HG03432 (cell line): ENCODE measurements around the gene ADRM1.

Experiments
- ATAC-seq: cut with Tn5 transposase; IDR thresholded peaks from one replicate; pipeline ENCODE4 v1.9.1; 2021; ENCODE audit warnings: mild to moderate bottlenecking, moderate library complexity; ENCODE audit not compliant: unreplicated experiment

The ADRM1 gene

DNA sequence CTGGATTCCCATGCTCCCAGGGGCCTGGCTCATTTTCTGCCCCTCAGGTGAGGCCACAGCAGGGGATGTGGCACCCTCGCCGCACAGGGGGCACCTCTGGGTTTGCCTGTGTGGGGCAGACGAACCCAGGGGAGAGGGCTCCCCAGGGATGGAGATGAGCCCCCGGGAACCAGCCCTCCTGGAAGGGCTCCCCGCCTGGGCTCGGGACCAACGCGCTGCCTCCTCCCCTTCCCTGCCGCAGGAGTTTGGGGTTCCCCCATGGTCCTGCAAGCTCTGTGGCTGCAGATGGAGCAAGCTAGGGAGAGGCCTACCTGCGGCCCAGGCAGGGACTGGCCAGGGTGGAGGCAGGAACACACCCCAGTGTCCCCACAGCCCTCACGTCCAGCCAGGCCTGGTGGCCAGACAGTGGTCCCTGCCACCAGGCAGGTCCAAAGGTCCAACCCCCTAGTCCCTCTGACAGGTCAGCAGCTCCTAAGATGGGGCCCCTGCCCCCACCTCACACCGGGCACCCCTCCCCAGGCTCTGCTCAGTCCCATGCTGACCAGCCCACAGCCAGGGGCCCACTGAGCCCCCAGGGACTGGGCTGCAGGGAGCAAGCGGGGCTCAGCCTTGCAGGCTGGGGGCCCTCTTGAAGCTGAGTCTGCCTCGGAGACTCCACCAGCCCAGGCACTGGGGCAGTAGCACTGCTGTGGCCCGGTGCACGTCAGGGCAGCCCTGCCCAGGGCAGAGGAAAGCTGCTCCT is 50.7 kb downstream of the ADRM1 start:
- ATAC-seq = no peak

DNA sequence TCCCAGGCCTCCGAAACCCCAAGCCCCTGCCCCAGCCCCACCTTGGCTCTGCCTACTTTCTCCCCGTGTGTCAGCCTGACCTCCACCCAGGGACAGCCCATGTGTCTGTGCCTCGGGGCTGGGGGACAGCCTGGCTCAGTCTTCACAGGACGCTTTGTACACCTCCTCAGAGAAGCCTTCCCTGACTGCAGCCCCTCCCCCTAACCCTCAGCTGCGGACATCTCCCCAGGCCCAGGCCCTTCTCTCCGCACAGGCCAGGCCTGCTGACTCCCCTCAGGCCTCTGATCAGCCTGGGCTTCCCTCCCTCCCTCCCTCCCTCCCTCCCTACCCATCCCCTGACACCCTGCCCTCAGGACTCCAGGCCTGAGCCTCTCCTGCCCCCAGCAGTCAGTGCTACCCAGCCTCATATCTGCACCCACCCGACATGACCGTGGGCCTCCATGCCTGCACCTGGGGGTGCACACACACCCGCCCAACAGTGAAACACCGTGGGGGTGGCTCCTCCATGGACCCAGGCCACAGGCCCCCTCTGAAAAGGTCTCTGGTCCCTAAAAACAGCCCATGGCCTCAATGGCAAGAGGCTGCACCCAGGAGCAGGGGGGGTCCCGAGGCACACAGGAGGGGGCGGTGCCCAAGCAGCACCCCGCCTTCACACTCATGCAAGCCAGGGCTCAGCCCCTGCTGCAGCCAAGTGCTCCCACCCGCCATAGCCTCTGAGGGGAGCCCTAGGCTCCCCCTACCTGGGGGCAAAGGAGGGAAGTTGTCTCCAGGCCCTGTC is 51.4 kb downstream of the ADRM1 start:
- ATAC-seq = no peak

- no peak for ATAC-seq
Measured at GRCh38 chr20:62354811-62355341, 52.1 kb downstream of the ADRM1 start.

DNA sequence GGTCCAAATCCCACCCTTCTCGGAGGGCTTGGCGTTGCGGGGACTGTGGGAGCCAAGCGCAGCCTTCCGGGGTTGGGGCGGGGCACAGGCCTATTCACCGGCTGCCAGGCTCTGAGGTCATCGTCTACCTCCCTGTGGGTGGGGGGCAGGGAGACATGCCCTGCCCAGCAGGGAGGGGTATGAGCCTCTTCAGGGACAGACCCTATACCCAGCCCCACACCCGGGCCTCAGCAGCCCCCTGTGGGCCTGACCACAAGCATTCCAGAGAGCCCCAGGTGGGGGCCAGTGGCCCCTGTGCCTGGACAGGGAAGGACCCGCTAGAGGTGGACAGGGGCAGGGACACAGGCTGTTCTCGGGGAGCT is 52.7 kb downstream of the ADRM1 start:
- ATAC-seq = no peak

DNA sequence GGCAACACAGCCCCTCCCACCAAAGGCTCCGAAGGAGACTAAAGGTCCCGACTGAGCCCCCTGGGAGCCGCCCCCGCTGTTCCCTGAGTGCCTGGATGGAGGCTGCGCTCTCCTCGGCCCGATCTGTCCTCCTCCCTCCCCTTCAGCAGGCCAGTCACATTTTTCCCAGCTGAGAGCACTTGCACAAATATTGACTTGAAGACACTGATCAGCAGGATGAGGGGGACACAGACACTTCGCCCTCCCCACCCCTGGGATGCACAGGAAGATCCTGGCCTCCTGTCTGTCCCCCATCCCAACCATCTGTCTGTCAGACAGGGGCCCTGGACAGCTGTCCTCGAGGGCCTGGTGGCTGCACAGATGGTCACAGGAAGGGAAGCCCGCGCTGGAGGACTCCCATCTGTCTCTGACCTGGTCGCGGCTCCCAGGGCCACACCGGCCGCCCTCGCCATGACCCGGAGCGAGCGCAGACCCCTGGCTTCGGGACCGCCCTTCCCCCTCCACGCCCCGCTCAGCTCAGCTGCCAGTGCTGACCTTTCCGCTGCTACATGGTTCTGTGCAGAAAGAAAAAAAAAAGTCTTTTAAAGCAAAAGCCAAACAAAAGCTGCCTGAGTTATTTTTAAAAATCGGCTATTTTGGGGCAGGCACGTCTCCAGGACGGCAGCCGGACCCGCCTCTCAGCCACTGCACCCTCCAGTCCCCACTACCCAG is 53.2 kb downstream of the ADRM1 start:
- ATAC-seq = no peak

DNA sequence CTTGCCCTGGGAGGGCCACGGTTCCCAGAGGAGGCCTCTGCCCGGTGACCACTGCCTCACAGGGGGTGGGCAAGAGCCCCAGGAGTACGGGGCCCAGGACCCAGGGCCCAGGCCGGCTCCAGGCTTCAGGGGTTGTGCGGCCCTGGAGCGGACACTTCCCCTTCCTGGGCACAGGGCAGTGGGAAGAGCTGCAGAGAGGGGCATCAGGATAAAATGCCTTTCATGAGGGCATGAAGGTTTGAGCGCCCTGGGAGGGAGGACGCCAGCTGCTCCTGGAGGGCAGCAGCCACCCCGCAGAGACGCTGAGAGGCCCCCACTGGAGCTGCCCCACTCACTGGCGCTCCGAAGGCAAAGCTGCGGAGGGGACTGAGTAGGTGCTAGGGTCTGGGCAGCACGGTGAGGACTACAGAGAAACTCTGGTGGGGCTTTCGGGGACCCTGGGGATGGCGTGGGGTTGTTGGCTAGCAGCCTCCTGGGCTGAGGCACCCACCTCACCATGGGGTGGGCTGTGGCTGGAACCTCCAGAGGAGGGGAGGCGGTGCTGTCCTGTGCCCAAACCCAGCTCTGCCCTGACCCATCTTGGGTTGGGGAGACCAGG is 53.9 kb downstream of the ADRM1 start:
- no peak for ATAC-seq

DNA sequence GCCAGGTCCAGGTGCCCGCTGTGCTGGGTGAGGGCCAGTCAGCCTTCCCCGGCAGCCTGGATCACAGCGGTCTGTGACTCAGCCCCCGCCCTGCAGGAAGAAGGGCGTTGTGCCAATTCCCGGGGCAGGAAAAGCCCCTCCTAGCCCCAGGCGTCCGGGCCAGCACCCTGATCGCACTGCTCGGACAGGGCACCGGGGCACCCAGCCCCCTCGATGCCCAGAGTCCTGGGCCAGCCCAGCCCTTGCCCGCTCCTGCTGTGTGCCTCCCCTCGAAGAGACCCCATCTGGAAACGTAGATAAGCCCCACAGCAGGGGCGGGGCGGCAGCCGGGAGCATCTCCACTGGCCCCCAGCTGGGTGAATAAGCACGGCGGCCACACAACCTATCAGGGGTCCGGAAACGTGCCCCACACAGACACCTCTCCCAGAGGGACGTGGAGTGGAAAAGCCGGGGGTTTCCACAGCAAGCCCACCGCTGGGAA is 54.4 kb downstream of the ADRM1 start:
- ATAC-seq = no peak

GRCh38 chr20:62357681-62358080 is 54.9 kb downstream of the ADRM1 start:
- ATAC-seq = no peak
